Measurements from ENCODE around the gene CPNE8. TPM values are rescaled to one million over a fixed set of nuclear protein-coding genes. Genes with fewer than 3 reads are reported as not detected.

The CPNE8 gene
- polyA plus RNA-seq, 1 donor from 2014 or later: 1.9 TPM

DNA sequence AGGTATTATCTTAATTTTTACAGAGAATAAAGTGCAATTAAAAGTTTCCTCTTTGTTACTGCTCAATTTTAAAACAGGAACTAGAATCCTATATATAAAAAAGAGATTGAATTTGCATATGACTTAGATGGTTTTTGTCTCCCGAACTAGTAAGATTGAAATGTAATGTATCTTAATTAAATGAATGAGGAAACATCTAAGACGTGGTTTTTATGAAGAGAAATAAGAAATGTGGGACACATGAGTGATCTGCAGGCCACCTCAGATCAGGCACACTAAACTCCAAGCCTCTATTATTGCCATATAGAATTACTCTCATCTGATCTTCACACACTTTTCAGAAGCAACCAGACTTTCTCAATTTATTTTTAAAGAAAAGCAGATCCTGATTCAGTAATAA is 158.6 kb downstream of the CPNE8 start:
- H3K79me2 ChIP-seq (replicated peaks; ENCODE audit: insufficient read depth, low read length): no peaks in the 10 kb centered on the region
- no peak overlapping the region for H3K27ac ChIP-seq (ENCODE audit: low read length)
- H3F3A ChIP-seq (ENCODE audit: insufficient read depth, low read length, poor library complexity, severe bottlenecking): no peaks in the 10 kb centered on the region
- no peak overlapping the region for H3K4me3 ChIP-seq (ENCODE audit: low read length)
- no peaks in the 10 kb centered on the region for H3K36me3 ChIP-seq (ENCODE audit: insufficient read depth, low read length)
- no peaks in the 10 kb centered on the region for H3K9me3 ChIP-seq (ENCODE audit: low read length)
- H3K4me2 ChIP-seq (ENCODE audit: low read length): no peak overlapping the region
- H3K9ac ChIP-seq (ENCODE audit: low read length): no peak overlapping the region
- H2AFZ ChIP-seq (ENCODE audit: low read depth, low read length): no peak overlapping the region
- no peaks in the 10 kb centered on the region for H3K27me3 ChIP-seq (ENCODE audit: insufficient read depth, low read depth, low read length)
- TF ChIP-seq, protein P1, sequence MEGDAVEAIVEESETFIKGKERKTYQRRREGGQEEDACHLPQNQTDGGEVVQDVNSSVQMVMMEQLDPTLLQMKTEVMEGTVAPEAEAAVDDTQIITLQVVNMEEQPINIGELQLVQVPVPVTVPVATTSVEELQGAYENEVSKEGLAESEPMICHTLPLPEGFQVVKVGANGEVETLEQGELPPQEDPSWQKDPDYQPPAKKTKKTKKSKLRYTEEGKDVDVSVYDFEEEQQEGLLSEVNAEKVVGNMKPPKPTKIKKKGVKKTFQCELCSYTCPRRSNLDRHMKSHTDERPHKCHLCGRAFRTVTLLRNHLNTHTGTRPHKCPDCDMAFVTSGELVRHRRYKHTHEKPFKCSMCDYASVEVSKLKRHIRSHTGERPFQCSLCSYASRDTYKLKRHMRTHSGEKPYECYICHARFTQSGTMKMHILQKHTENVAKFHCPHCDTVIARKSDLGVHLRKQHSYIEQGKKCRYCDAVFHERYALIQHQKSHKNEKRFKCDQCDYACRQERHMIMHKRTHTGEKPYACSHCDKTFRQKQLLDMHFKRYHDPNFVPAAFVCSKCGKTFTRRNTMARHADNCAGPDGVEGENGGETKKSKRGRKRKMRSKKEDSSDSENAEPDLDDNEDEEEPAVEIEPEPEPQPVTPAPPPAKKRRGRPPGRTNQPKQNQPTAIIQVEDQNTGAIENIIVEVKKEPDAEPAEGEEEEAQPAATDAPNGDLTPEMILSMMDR (IDR thresholded peaks at IDR 0.05; ENCODE audit: poor library complexity, severe bottlenecking): no peak
- TF ChIP-seq EP300 (conservative IDR thresholded peaks at IDR 0.05; ENCODE audit: poor library complexity, severe bottlenecking): no peak
- TF ChIP-seq POLR2AphosphoS5 (IDR thresholded peaks at IDR 0.05): no peak
- no peak for TF ChIP-seq EZH2 (IDR thresholded peaks at IDR 0.05; ENCODE audit: borderline replicate concordance, insufficient read depth, low read length, poor library complexity, severe bottlenecking)
- no peak for TF ChIP-seq MXI1 (conservative IDR thresholded peaks at IDR 0.05; ENCODE audit: poor library complexity, severe bottlenecking)
- H3K9me2 ChIP-seq (ENCODE audit: insufficient read depth, low read length): no peaks in the 10 kb centered on the region
- H4K20me1 ChIP-seq (ENCODE audit: insufficient read depth): no peaks in the 10 kb centered on the region

DNA sequence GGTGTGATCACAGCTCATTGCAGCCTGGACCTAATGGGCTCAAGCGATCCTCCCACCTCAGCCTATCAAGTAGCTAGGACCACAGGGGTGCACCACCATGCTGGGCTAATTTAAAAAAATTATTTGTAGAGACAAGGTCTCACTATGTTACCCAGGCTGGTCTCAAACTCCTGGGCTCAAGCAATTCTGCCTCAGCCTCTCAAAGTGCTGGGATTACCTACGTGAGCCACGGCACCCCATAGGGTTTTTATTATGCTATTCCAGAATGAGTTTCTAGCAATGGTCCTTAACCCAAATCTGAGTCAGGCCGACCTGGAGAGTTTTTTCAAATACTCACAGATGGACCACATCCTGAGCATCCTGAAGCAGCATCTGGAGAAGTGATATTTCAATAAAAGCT is 159.8 kb downstream of the CPNE8 start:
- Histone ChIP-seq H3K4me3 (ENCODE audit: low read length) (no peak overlapping the region), H3K9me2 (ENCODE audit: insufficient read depth, low read length) (no peaks in the 10 kb centered on the region), H4K20me1 (ENCODE audit: insufficient read depth) (no peaks in the 10 kb centered on the region), H3K27ac (ENCODE audit: low read length) (no peak overlapping the region), H3K79me2 (replicated peaks; ENCODE audit: insufficient read depth, low read length) (no peaks in the 10 kb centered on the region), H3K9me3 (ENCODE audit: low read length) (no peaks in the 10 kb centered on the region), H3K36me3 (ENCODE audit: insufficient read depth, low read length) (no peaks in the 10 kb centered on the region), H3F3A (ENCODE audit: insufficient read depth, low read length, poor library complexity, severe bottlenecking) (no peaks in the 10 kb centered on the region), H2AFZ (ENCODE audit: low read depth, low read length) (no peak overlapping the region), H3K27me3 (ENCODE audit: insufficient read depth, low read depth, low read length) (no peaks in the 10 kb centered on the region), H3K9ac (ENCODE audit: low read length) (no peak overlapping the region), H3K4me2 (ENCODE audit: low read length) (no peak overlapping the region)
- TF ChIP-seq TAF1 (IDR thresholded peaks at IDR 0.05; ENCODE audit: low read depth): no peak
- TF ChIP-seq POLR2AphosphoS5 (IDR thresholded peaks at IDR 0.05): no peak
- no peak for TF ChIP-seq EZH2 (IDR thresholded peaks at IDR 0.05; ENCODE audit: borderline replicate concordance, insufficient read depth, low read length, poor library complexity, severe bottlenecking)
- TF ChIP-seq SMC3 (conservative IDR thresholded peaks at IDR 0.05; ENCODE audit: poor library complexity): no peak
- no peak for TF ChIP-seq EP300 (conservative IDR thresholded peaks at IDR 0.05; ENCODE audit: poor library complexity, severe bottlenecking)
- TF ChIP-seq, protein P2, sequence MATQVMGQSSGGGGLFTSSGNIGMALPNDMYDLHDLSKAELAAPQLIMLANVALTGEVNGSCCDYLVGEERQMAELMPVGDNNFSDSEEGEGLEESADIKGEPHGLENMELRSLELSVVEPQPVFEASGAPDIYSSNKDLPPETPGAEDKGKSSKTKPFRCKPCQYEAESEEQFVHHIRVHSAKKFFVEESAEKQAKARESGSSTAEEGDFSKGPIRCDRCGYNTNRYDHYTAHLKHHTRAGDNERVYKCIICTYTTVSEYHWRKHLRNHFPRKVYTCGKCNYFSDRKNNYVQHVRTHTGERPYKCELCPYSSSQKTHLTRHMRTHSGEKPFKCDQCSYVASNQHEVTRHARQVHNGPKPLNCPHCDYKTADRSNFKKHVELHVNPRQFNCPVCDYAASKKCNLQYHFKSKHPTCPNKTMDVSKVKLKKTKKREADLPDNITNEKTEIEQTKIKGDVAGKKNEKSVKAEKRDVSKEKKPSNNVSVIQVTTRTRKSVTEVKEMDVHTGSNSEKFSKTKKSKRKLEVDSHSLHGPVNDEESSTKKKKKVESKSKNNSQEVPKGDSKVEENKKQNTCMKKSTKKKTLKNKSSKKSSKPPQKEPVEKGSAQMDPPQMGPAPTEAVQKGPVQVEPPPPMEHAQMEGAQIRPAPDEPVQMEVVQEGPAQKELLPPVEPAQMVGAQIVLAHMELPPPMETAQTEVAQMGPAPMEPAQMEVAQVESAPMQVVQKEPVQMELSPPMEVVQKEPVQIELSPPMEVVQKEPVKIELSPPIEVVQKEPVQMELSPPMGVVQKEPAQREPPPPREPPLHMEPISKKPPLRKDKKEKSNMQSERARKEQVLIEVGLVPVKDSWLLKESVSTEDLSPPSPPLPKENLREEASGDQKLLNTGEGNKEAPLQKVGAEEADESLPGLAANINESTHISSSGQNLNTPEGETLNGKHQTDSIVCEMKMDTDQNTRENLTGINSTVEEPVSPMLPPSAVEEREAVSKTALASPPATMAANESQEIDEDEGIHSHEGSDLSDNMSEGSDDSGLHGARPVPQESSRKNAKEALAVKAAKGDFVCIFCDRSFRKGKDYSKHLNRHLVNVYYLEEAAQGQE (IDR thresholded peaks at IDR 0.05; ENCODE audit: borderline replicate concordance): no peak
- no peak for TF ChIP-seq MXI1 (conservative IDR thresholded peaks at IDR 0.05; ENCODE audit: poor library complexity, severe bottlenecking)
- TF ChIP-seq RAD21 (conservative IDR thresholded peaks at IDR 0.05): no peak
- TF ChIP-seq, protein P1 (IDR thresholded peaks at IDR 0.05; ENCODE audit: poor library complexity, severe bottlenecking): no peak

Measured in neural cell (in vitro differentiated cells).